ENCODE results near the gene APCDD1. TPM values are rescaled to one million over a fixed set of nuclear protein-coding genes. Genes with fewer than 3 reads are reported as not detected.

APCDD1 gene
- total RNA-seq, 1 experiment from 2014 or later, result not detected

- no peak overlapping the region for H2AFZ ChIP-seq (ENCODE audit: low read depth, low read length, poor library complexity, severe bottlenecking)
- CTCF ChIA-PET, result no interaction called here
- no TSS peak for BruUV-seq (replicated peaks)
- no peak overlapping the region for H3K9ac ChIP-seq (ENCODE audit: low read length)
- no peaks in the 10 kb centered on the region for H3K9me2 ChIP-seq (ENCODE audit: insufficient read depth)
- no peaks in the 10 kb centered on the region for H3K9me3 ChIP-seq (ENCODE audit: control insufficient read depth in 1 of 2, insufficient read depth in 1 of 2, low read depth in 1 of 2, low read length in 2 of 2)
- no peaks in the 10 kb centered on the region for H3K4me1 ChIP-seq (ENCODE audit: control insufficient read depth in 1 of 2, insufficient read depth in 2 of 2, low read length in 2 of 2)
- RAD21 ChIA-PET (ENCODE audit: low non-redundant PET in 1 of 2, low total read pairs in 2 of 2, uncharacterized antibody in 2 of 2, unreplicated experiment in 2 of 2), result no interaction called here
- H3K79me2 ChIP-seq (ENCODE audit: insufficient read depth, low read length), result no peaks in the 10 kb centered on the region
- H3K4me3 ChIP-seq (replicated peaks in 1 of 2; ENCODE audit: low read depth in 1 of 2, low read length in 2 of 2), result no peak overlapping the region
- no peaks in the 10 kb centered on the region for H3K36me3 ChIP-seq (ENCODE audit: control insufficient read depth in 1 of 2, insufficient read depth in 2 of 2, low read length in 2 of 2)
- POLR2A ChIA-PET, result no interaction called here
- no peak for DNase-seq (ENCODE audit: low read depth, low spot score)
- no peak for TF ChIP-seq ATF3 (IDR thresholded peaks at IDR 0.05)
- TF ChIP-seq RAD21 (IDR thresholded peaks at IDR 0.05; ENCODE audit: low read depth), result no peak
- no peak for TF ChIP-seq SP1 (IDR thresholded peaks at IDR 0.05; ENCODE audit: low read depth)
- TF ChIP-seq, protein P1, sequence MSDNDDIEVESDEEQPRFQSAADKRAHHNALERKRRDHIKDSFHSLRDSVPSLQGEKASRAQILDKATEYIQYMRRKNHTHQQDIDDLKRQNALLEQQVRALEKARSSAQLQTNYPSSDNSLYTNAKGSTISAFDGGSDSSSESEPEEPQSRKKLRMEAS (IDR thresholded peaks at IDR 0.05), result no peak
- no peak for TF ChIP-seq SIN3A (IDR thresholded peaks at IDR 0.05; ENCODE audit: low read depth)
- no peak for TF ChIP-seq ZFX (IDR thresholded peaks at IDR 0.05)
- TF ChIP-seq ZNF274 (IDR thresholded peaks at IDR 0.05; ENCODE audit: low read depth, low read length), result no peak
- TF ChIP-seq FOSL1 (IDR thresholded peaks at IDR 0.05; ENCODE audit: low read depth), result no peak
- TF ChIP-seq ZBTB33 (IDR thresholded peaks at IDR 0.05; ENCODE audit: extremely low read depth, insufficient replicate concordance, low read length), result no peak
- no peak for TF ChIP-seq REST (IDR thresholded peaks at IDR 0.05; ENCODE audit: low read depth)
- TF ChIP-seq EGR1 (IDR thresholded peaks at IDR 0.05; ENCODE audit: low read depth), result no peak
- no peak for TF ChIP-seq CBX3 (IDR thresholded peaks at IDR 0.05; ENCODE audit: low read depth)
- TF ChIP-seq POLR2AphosphoS5 (IDR thresholded peaks at IDR 0.05; ENCODE audit: low read depth, low read length), result no peak
- no peak for TF ChIP-seq TCF7L2 (IDR thresholded peaks at IDR 0.05; ENCODE audit: borderline replicate concordance, extremely low read depth, insufficient read depth, insufficient read length)
- no peak for TF ChIP-seq POLR2A (IDR thresholded peaks at IDR 0.05; ENCODE audit: borderline replicate concordance, extremely low read depth, insufficient read depth, insufficient read length)
- no peak for TF ChIP-seq YY1 (IDR thresholded peaks at IDR 0.05; ENCODE audit: extremely low read depth, insufficient replicate concordance, low read depth, low read length)
- no peaks in the 10 kb centered on the region for H4K20me1 ChIP-seq (ENCODE audit: insufficient read depth)
- no peak overlapping the region for H3K27ac ChIP-seq (ENCODE audit: low read depth, low read length)
- no peak for ATAC-seq
- H3K27me3 ChIP-seq (ENCODE audit: insufficient read depth, low read length), result peaks cover 27% of the 10 kb centered on the region; the same call in 1 of the 2 replicates
- intact Hi-C loops (cut with micrococcal nuclease), result no loop called here
- H3K4me2 ChIP-seq (ENCODE audit: low read length), result no peak overlapping the region
These were observed 43.7 kb upstream of the APCDD1 start for GRCh38 chr18:10410472-10411308.
